Smooth muscle cell (in vitro differentiated cells): ENCODE measurements around the gene CHKA. TPM values are rescaled to one million over a fixed set of nuclear protein-coding genes. Genes with fewer than 3 reads are reported as not detected.

ENCODE experiments used
- DNase-seq: peaks from one replicate; lab custom pipeline; 2025; ENCODE audit not compliant: unreplicated experiment; lab: John Stamatoyannopoulos, UW
- H2AFZ ChIP-seq: fragments of 200-600 bp; sonication (generic); 2 replicates; pipeline ENCODE4 v1.6.0; 2016; ENCODE audit warnings: antibody characterized with exemption, low read depth, mild to moderate bottlenecking
- H3F3A ChIP-seq: fragments of 200-600 bp; sonication (generic); 2 replicates; pipeline ENCODE4 v1.6.0; 2017; ENCODE audit warnings: antibody characterized with exemption, low read depth
- H3K27ac ChIP-seq: fragments of 200-600 bp; sonication (generic); 2 replicates; pipeline ENCODE4 v1.5.1; 2016; ENCODE audit warnings: low read depth, mild to moderate bottlenecking
- H3K27me3 ChIP-seq: fragments of 200-600 bp; sonication (generic); 2 replicates; pipeline ENCODE4 v1.6.1; 2016; ENCODE audit warnings: low read depth, mild to moderate bottlenecking
- H3K36me3 ChIP-seq: fragments of 200-600 bp; sonication (generic); 2 replicates; pipeline ENCODE4 v1.5.1; 2016; ENCODE audit warnings: low read depth
- H3K4me1 ChIP-seq: fragments of 200-600 bp; sonication (generic); 2 replicates; pipeline ENCODE4 v1.5.1; 2016; ENCODE audit warnings: low read depth
- H3K4me2 ChIP-seq: fragments of 200-600 bp; sonication (generic); 2 replicates; pipeline ENCODE4 v1.6.0; 2016; ENCODE audit warnings: mild to moderate bottlenecking
- H3K4me3 ChIP-seq: fragments of 200-600 bp; sonication (generic); 2 replicates; pipeline ENCODE4 v1.5.1; 2016; ENCODE audit warnings: mild to moderate bottlenecking
- H3K79me2 ChIP-seq: fragments of 200-600 bp; sonication (generic); 2 replicates; pipeline ENCODE4 v1.6.0; 2016; ENCODE audit warnings: low read depth, mild to moderate bottlenecking
- H3K9ac ChIP-seq: fragments of 200-600 bp; sonication (generic); 2 replicates; pipeline ENCODE4 v1.6.0; 2016; ENCODE audit warnings: low read depth
- H3K9me3 ChIP-seq: fragments of 200-600 bp; sonication (generic); replicated peaks from 2 replicates; pipeline ENCODE4 v1.5.1; 2016; ENCODE audit warnings: low read depth
- H4K20me1 ChIP-seq: fragments of 200-600 bp; sonication (generic); 2 replicates; pipeline ENCODE4 v1.6.0; 2016; ENCODE audit warnings: low read depth
- CTCF ChIP-seq: fragments of 200-600 bp; sonication (generic); IDR thresholded peaks from 2 replicates; pipeline ENCODE4 v1.5.1; 2017; ENCODE audit warnings: borderline replicate concordance, mild to moderate bottlenecking, antibody characterized with exemption; ENCODE audit not compliant: insufficient read depth, poor library complexity, severe bottlenecking
- WGBS: methylation state at CpG from one replicate; pipeline ENCODE4 v1.1.7; 2016; ENCODE audit warnings: low lambda C conversion rate; 5-methylcytosine and 5-hydroxymethylcytosine counted together
- polyA plus RNA-seq: library from polyadenylated mRNA; unstranded; fragments of >200 nt; fragmentation: Nextera tagmentation; extraction: Ambion mirVana; gene quantifications from 2 replicates; pipeline ENCODE4 v1.2.1, GENCODE V29; 2016
- total RNA-seq: library from RNA; depleted of rRNA; stranded (reverse); fragments of >200 nt; gene quantifications from 2 replicates; pipeline ENCODE4 v1.2.3, GENCODE V29; 2014

Gene CHKA
- total and polyA plus RNA-seq, 2 experiments from 2014 or later = 19.9 to 31.1 TPM

GRCh38 chr11:68137833-68138232, 16.6 kb upstream of the CHKA start:
- Histone ChIP-seq H3K4me3 (peak overlapping the region; percentile 27), H3K79me2 (no peaks in the 10 kb centered on the region), H3K9ac (no peak overlapping the region), H3K27ac (no peak overlapping the region), H3K27me3 (no peaks in the 10 kb centered on the region), H3K4me2 (no peak overlapping the region), H2AFZ (peak overlapping the region; percentile 75), H3F3A (no peaks in the 10 kb centered on the region), H3K4me1 (no peaks in the 10 kb centered on the region), H3K9me3 (no peaks in the 10 kb centered on the region), H4K20me1 (no peaks in the 10 kb centered on the region), H3K36me3 (no peaks in the 10 kb centered on the region)
- TF ChIP-seq CTCF = no peak
- no peak for DNase-seq
- WGBS = 93% methylated on average over 5 of the region's 5 CpGs

GRCh38 chr11:68136866-68137265, 15.7 kb upstream of the CHKA start:
- 96% methylated on average over 8 of the region's 8 CpGs for WGBS
- Histone ChIP-seq H4K20me1 (no peaks in the 10 kb centered on the region), H3K4me3 (no peak overlapping the region), H3K27me3 (no peaks in the 10 kb centered on the region), H3K36me3 (no peaks in the 10 kb centered on the region), H2AFZ (no peak overlapping the region), H3K4me2 (no peak overlapping the region), H3K9me3 (no peaks in the 10 kb centered on the region), H3K9ac (no peak overlapping the region), H3F3A (no peaks in the 10 kb centered on the region), H3K27ac (no peak overlapping the region), H3K79me2 (no peaks in the 10 kb centered on the region), H3K4me1 (no peaks in the 10 kb centered on the region)
- no peak for TF ChIP-seq CTCF
- no peak for DNase-seq

GRCh38 chr11:68135161-68135560, 14.0 kb upstream of the CHKA start:
- no peaks in the 10 kb centered on the region for H3K4me1 ChIP-seq
- H3K36me3 ChIP-seq = no peaks in the 10 kb centered on the region
- H4K20me1 ChIP-seq = no peaks in the 10 kb centered on the region
- TF ChIP-seq CTCF = no peak
- H3K27ac ChIP-seq = no peak overlapping the region
- no peaks in the 10 kb centered on the region for H3K79me2 ChIP-seq
- no peaks in the 10 kb centered on the region for H3F3A ChIP-seq
- DNase-seq = no peak
- H3K4me3 ChIP-seq = no peak overlapping the region
- H3K9me3 ChIP-seq = no peaks in the 10 kb centered on the region
- H3K27me3 ChIP-seq = no peaks in the 10 kb centered on the region
- H2AFZ ChIP-seq = no peak overlapping the region
- H3K9ac ChIP-seq = no peak overlapping the region
- 94% methylated on average over 3 of the region's 3 CpGs for WGBS
- no peak overlapping the region for H3K4me2 ChIP-seq

GRCh38 chr11:68133761-68134160, 12.6 kb upstream of the CHKA start:
- H3F3A ChIP-seq = no peaks in the 10 kb centered on the region
- no peak overlapping the region for H3K27ac ChIP-seq
- no peak overlapping the region for H3K4me3 ChIP-seq
- 67% methylated on average over 2 of the region's 2 CpGs for WGBS
- no peak overlapping the region for H2AFZ ChIP-seq
- H3K9me3 ChIP-seq = no peaks in the 10 kb centered on the region
- TF ChIP-seq CTCF = no peak
- H3K4me1 ChIP-seq = no peaks in the 10 kb centered on the region
- no peaks in the 10 kb centered on the region for H3K27me3 ChIP-seq
- DNase-seq = no peak
- no peak overlapping the region for H3K9ac ChIP-seq
- H3K4me2 ChIP-seq = no peak overlapping the region
- no peaks in the 10 kb centered on the region for H3K36me3 ChIP-seq
- no peaks in the 10 kb centered on the region for H3K79me2 ChIP-seq
- H4K20me1 ChIP-seq = no peaks in the 10 kb centered on the region
